ENCODE data around the gene UBD.
A peak's percentile ranks its signal among the peaks of the same experiment; 100 is the strongest.

DNA sequence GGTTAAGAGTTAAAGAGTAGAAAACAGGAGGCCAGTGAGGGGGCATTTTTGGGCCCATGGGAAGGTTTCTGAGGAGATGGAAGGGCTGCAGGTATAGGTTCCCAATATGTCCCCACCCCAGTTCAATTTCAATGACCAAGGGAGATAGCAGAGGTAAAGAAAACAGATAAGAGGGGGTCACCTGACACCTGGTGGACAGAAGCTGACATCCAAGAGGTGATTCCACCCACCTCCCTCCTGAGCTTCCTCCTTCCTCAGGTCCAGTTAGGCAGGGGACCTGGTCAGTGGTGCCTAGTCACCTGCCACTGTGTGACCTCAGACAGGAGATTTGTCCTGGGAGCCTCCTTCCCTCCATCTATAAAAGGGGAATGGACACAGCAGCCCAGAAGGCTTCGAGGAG is 42.3 kb downstream of the UBD start:
- TF ChIP-seq, protein P1, sequence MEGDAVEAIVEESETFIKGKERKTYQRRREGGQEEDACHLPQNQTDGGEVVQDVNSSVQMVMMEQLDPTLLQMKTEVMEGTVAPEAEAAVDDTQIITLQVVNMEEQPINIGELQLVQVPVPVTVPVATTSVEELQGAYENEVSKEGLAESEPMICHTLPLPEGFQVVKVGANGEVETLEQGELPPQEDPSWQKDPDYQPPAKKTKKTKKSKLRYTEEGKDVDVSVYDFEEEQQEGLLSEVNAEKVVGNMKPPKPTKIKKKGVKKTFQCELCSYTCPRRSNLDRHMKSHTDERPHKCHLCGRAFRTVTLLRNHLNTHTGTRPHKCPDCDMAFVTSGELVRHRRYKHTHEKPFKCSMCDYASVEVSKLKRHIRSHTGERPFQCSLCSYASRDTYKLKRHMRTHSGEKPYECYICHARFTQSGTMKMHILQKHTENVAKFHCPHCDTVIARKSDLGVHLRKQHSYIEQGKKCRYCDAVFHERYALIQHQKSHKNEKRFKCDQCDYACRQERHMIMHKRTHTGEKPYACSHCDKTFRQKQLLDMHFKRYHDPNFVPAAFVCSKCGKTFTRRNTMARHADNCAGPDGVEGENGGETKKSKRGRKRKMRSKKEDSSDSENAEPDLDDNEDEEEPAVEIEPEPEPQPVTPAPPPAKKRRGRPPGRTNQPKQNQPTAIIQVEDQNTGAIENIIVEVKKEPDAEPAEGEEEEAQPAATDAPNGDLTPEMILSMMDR (conservative IDR thresholded peaks at IDR 0.05; ENCODE audit: low read length), result peak; percentile 14; the same call in 1 of the 2 replicates
- no peak for TF ChIP-seq EZH2phosphoT487 (IDR thresholded peaks at IDR 0.05; ENCODE audit: borderline replicate concordance)

Measured in Loucy (cell line).